A673 (cell line): ENCODE measurements around the gene RALGAPA1. TPM values are rescaled to one million over a fixed set of nuclear protein-coding genes. Genes with fewer than 3 reads are reported as not detected.

Experiments used
- BruUV-seq: library from RNA; stranded (reverse); fragments of 400-500 nt; replicated peaks from 2 replicates; lab custom pipeline; 2021; lab: Mats Ljungman, UMichigan
- CTCF ChIA-PET: fragments of 300-600 bp; sonication (Branson Sonifier 250); formaldehyde crosslinking; loops from one replicate; lab custom pipeline; 2022; ENCODE audit warnings: antibody characterized with exemption; lab: Charles Lee
- POLR2A ChIA-PET: fragments of 300-600 bp; sonication (Branson Sonifier 250); formaldehyde crosslinking; loops from one replicate; lab custom pipeline; 2022; ENCODE audit warnings: antibody characterized with exemption; ENCODE audit not compliant: low non-redundant PET; lab: Charles Lee
- DNase-seq: peaks from one replicate; pipeline ENCODE4 v3.0.0-alpha.2; 2015; ENCODE audit warnings: low spot score
- H3K27ac ChIP-seq: fragments of 200-600 bp; sonication (generic); 2 replicates; pipeline ENCODE4 v1.5.1; 2016; ENCODE audit warnings: mixed run types, low read depth, mild to moderate bottlenecking, mixed read lengths, antibody characterized with exemption, low read length; ENCODE audit not compliant: poor library complexity, severe bottlenecking
- H3K27me3 ChIP-seq: fragments of 200-600 bp; sonication (generic); replicated peaks from 2 replicates; pipeline ENCODE4 v1.6.1; 2017; ENCODE audit warnings: mixed run types, low read depth, mild to moderate bottlenecking, mixed read lengths, antibody characterized with exemption, low read length; ENCODE audit not compliant: insufficient read depth, poor library complexity
- H3K36me3 ChIP-seq: fragments of 200-600 bp; sonication (generic); 2 replicates; pipeline ENCODE4 v1.6.1; 2016; ENCODE audit warnings: mixed run types, mild to moderate bottlenecking, mixed read lengths, antibody characterized with exemption, low read length; ENCODE audit not compliant: insufficient read depth, poor library complexity, severe bottlenecking
- H3K4me1 ChIP-seq: fragments of 200-600 bp; sonication (generic); 2 replicates; pipeline ENCODE4 v1.6.1; 2017; ENCODE audit warnings: mixed run types, mild to moderate bottlenecking, mixed read lengths, antibody characterized with exemption, low read length; ENCODE audit not compliant: insufficient read depth, poor library complexity, severe bottlenecking
- H3K4me3 ChIP-seq: fragments of 200-600 bp; sonication (generic); 2 replicates; pipeline ENCODE4 v1.5.1; 2016; ENCODE audit warnings: low read depth, mixed run types, mild to moderate bottlenecking, mixed read lengths, low read length; ENCODE audit not compliant: poor library complexity, severe bottlenecking
- H3K9me3 ChIP-seq: fragments of 200-600 bp; sonication (generic); 2 replicates; pipeline ENCODE4 v1.6.1; 2016; ENCODE audit warnings: mixed run types, low read depth, mild to moderate bottlenecking, mixed read lengths, antibody characterized with exemption, low read length; ENCODE audit not compliant: poor library complexity, severe bottlenecking
- CTCF ChIP-seq: fragments of 300-800, 200-600 bp; sonication (generic); conservative IDR thresholded peaks from 2 replicates; pipeline ENCODE4 v1.5.1; 2017; ENCODE audit warnings: low read depth, mild to moderate bottlenecking, antibody characterized with exemption, low read length, moderate library complexity, mixed read lengths
- EZH2 ChIP-seq: fragments of 200-600 bp; sonication (generic); IDR thresholded peaks from 2 replicates; pipeline ENCODE4 v1.6.1; 2017; ENCODE audit warnings: borderline replicate concordance, low read depth, mild to moderate bottlenecking, mixed read lengths, antibody characterized with exemption, low read length; ENCODE audit not compliant: poor library complexity, severe bottlenecking
- intact Hi-C: fragments of 100-400 bp; cut with micrococcal nuclease; formaldehyde crosslinking; loops from one replicate; pipeline ENCODE4 v1.10.0; 2022; ENCODE audit not compliant: unreplicated experiment
- total RNA-seq: library from RNA; stranded (reverse); gene quantifications from 2 replicates; pipeline ENCODE4 v1.2.3, GENCODE V29; 2021

The RALGAPA1 gene
- total RNA-seq, 1 experiment from 2014 or later = 42.4 TPM

- intact Hi-C loops = no loop called here
- H3K36me3 ChIP-seq = no peaks in the 10 kb centered on the region
- no peak overlapping the region for H3K27ac ChIP-seq
- H3K4me1 ChIP-seq = no peaks in the 10 kb centered on the region
- H3K27me3 ChIP-seq = no peaks in the 10 kb centered on the region
- BruUV-seq = no TSS peak
- ChIA-PET CTCF (no interaction called here), POLR2A (no interaction called here)
- H3K9me3 ChIP-seq = no peaks in the 10 kb centered on the region
- H3K4me3 ChIP-seq = no peak overlapping the region
- no peak for DNase-seq
- TF ChIP-seq CTCF = no peak
- TF ChIP-seq EZH2 = no peak
These were observed 142.6 kb downstream of the RALGAPA1 start for GRCh38 chr14:35666429-35667043.

GRCh38 chr14:35661875-35662274, 147.2 kb downstream of the RALGAPA1 start:
- H3K27ac ChIP-seq = no peak overlapping the region
- no peaks in the 10 kb centered on the region for H3K36me3 ChIP-seq
- BruUV-seq = no TSS peak
- no peak overlapping the region for H3K4me3 ChIP-seq
- no peaks in the 10 kb centered on the region for H3K9me3 ChIP-seq
- ChIA-PET CTCF (interaction anchor here (0.6 kb wide), 1 partner anchor 370 kb away, joined by 3 read pairs; no protein-coding TSS in a partner anchor), POLR2A (no interaction called here)
- H3K4me1 ChIP-seq = no peaks in the 10 kb centered on the region
- no peak for DNase-seq
- intact Hi-C loops = no loop called here
- TF ChIP-seq CTCF (no peak), EZH2 (no peak)
- no peaks in the 10 kb centered on the region for H3K27me3 ChIP-seq

- no TSS peak for BruUV-seq
- intact Hi-C loops = no loop called here
- TF ChIP-seq CTCF (no peak), EZH2 (no peak)
- no peak overlapping the region for H3K4me3 ChIP-seq
- POLR2A ChIA-PET = no interaction called here
- H3K27me3 ChIP-seq = no peaks in the 10 kb centered on the region
- CTCF ChIA-PET = no interaction called here
- H3K4me1 ChIP-seq = no peaks in the 10 kb centered on the region
- no peaks in the 10 kb centered on the region for H3K36me3 ChIP-seq
- DNase-seq = no peak
- no peaks in the 10 kb centered on the region for H3K9me3 ChIP-seq
- H3K27ac ChIP-seq = no peak overlapping the region
These were observed 156.1 kb downstream of the RALGAPA1 start for GRCh38 chr14:35653045-35653444.
